ENCODE measurements around the gene ECSCR.

DNA sequence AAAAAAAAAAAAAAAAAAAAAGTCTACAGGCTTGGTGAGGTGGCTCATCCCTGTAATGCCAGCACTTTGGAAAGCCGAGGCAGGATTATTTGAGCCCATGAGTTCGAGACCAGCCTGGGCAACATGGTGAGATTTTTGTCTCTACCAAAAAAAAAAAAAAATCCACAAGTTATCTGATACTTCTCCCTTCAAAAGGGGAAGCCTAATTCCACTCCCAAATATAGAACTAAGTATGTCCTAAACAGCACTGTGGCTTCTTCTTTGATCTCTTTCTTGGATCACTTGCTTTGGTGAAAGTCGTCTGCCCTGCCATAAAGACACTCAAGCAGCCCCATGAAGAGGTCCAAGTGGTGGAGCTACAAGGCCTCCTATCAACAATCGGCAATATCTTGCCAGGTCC lies 38.8 kb upstream of the ECSCR start:
- TF ChIP-seq, protein P1, sequence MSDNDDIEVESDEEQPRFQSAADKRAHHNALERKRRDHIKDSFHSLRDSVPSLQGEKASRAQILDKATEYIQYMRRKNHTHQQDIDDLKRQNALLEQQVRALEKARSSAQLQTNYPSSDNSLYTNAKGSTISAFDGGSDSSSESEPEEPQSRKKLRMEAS (IDR thresholded peaks at IDR 0.05; ENCODE audit: low read depth, low read length): no peak
- TF ChIP-seq TAF1 (IDR thresholded peaks at IDR 0.05; ENCODE audit: borderline replicate concordance, low read depth, low read length) (no peak), NR2C2 (IDR thresholded peaks at IDR 0.05; ENCODE audit: borderline replicate concordance, control insufficient read depth, insufficient read length, low read depth) (no peak), ETV6 (conservative IDR thresholded peaks at IDR 0.05 in 1 of 2, IDR thresholded peaks at IDR 0.05 in 1 of 2; ENCODE audit: borderline replicate concordance in 1 of 2, low read depth in 1 of 2) (no peak), ZNF274 (IDR thresholded peaks at IDR 0.05; ENCODE audit: insufficient read depth, insufficient read length) (no peak), SPI1 (IDR thresholded peaks at IDR 0.05; ENCODE audit: borderline replicate concordance, insufficient read depth, low read depth, low read length) (no peak), EP300 (IDR thresholded peaks at IDR 0.05; ENCODE audit: borderline replicate concordance in 1 of 2, control insufficient read depth in 1 of 2, low read depth in 2 of 2, low read length in 2 of 2) (no peak), ZNF217 (IDR thresholded peaks at IDR 0.05) (no peak), RCOR1 (conservative IDR thresholded peaks at IDR 0.05; ENCODE audit: low read depth, low read length) (no peak)
- TF ChIP-seq, protein P2, sequence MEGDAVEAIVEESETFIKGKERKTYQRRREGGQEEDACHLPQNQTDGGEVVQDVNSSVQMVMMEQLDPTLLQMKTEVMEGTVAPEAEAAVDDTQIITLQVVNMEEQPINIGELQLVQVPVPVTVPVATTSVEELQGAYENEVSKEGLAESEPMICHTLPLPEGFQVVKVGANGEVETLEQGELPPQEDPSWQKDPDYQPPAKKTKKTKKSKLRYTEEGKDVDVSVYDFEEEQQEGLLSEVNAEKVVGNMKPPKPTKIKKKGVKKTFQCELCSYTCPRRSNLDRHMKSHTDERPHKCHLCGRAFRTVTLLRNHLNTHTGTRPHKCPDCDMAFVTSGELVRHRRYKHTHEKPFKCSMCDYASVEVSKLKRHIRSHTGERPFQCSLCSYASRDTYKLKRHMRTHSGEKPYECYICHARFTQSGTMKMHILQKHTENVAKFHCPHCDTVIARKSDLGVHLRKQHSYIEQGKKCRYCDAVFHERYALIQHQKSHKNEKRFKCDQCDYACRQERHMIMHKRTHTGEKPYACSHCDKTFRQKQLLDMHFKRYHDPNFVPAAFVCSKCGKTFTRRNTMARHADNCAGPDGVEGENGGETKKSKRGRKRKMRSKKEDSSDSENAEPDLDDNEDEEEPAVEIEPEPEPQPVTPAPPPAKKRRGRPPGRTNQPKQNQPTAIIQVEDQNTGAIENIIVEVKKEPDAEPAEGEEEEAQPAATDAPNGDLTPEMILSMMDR (IDR thresholded peaks at IDR 0.05 in 2 of 3, conservative IDR thresholded peaks at IDR 0.05 in 1 of 3; ENCODE audit: control insufficient read depth in 2 of 3, extremely low read depth in 1 of 3, insufficient read depth in 1 of 3, low read depth in 3 of 3, low read length in 3 of 3): no peak
- TF ChIP-seq, protein P3, sequence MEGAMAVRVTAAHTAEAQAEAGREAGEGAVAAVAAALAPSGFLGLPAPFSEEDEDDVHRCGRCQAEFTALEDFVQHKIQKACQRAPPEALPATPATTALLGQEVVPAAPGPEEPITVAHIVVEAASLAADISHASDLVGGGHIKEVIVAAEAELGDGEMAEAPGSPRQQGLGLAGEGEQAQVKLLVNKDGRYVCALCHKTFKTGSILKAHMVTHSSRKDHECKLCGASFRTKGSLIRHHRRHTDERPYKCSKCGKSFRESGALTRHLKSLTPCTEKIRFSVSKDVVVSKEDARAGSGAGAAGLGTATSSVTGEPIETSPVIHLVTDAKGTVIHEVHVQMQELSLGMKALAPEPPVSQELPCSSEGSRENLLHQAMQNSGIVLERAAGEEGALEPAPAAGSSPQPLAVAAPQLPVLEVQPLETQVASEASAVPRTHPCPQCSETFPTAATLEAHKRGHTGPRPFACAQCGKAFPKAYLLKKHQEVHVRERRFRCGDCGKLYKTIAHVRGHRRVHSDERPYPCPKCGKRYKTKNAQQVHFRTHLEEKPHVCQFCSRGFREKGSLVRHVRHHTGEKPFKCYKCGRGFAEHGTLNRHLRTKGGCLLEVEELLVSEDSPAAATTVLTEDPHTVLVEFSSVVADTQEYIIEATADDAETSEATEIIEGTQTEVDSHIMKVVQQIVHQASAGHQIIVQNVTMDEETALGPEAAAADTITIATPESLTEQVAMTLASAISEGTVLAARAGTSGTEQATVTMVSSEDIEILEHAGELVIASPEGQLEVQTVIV (IDR thresholded peaks at IDR 0.05; ENCODE audit: borderline replicate concordance, partially characterized antibody): no peak

Data from GM12878 (cell line).